Limb (tissue), 2 donors: Measurements from ENCODE around the gene PARVG.

Source experiments
- DNase-seq, 2 donors: peaks; one replicate each; pipeline ENCODE4 v3.0.0-alpha.2; 2016; ENCODE audit errors: extremely low spot score in 2 of 2

The PARVG gene

GRCh38 chr22:44154436-44154942 is 26.2 kb upstream of the PARVG start:
- DNase-seq, result no peak

GRCh38 chr22:44155115-44155514 is 25.6 kb upstream of the PARVG start:
- DNase-seq, result no peak

- no peak for DNase-seq
Observed at GRCh38 chr22:44157916-44158618, 22.7 kb upstream of the PARVG start.

GRCh38 chr22:44158816-44159215 is 21.9 kb upstream of the PARVG start:
- no peak for DNase-seq

GRCh38 chr22:44159221-44159620 is 21.5 kb upstream of the PARVG start:
- DNase-seq, result no peak

GRCh38 chr22:44159811-44160210 is 20.9 kb upstream of the PARVG start:
- DNase-seq, result no peak

- no peak for DNase-seq
Observed at GRCh38 chr22:44160421-44160820, 20.3 kb upstream of the PARVG start.

GRCh38 chr22:44161673-44162072 is 19.1 kb upstream of the PARVG start:
- DNase-seq, result no peak

- DNase-seq, result no peak
Observed at GRCh38 chr22:44162960-44163359, 17.8 kb upstream of the PARVG start.

- DNase-seq, result no peak
Observed at GRCh38 chr22:44163536-44163935, 17.2 kb upstream of the PARVG start.

GRCh38 chr22:44164031-44164430 is 16.7 kb upstream of the PARVG start:
- DNase-seq, result no peak

- DNase-seq, result no peak
Observed at GRCh38 chr22:44165286-44165874, 15.3 kb upstream of the PARVG start.

- no peak for DNase-seq
Observed at GRCh38 chr22:44166498-44167276, 14.0 kb upstream of the PARVG start.

GRCh38 chr22:44167501-44167900 is 13.2 kb upstream of the PARVG start:
- DNase-seq, result no peak

- no peak for DNase-seq
Observed at GRCh38 chr22:44168206-44168605, 12.5 kb upstream of the PARVG start.

GRCh38 chr22:44170470-44170869 is 10.3 kb upstream of the PARVG start:
- no peak for DNase-seq

- DNase-seq, result no peak
Observed at GRCh38 chr22:44171561-44171960, 9.2 kb upstream of the PARVG start.

GRCh38 chr22:44172370-44173108 is 8.2 kb upstream of the PARVG start:
- DNase-seq, result no peak

- no peak for DNase-seq
Observed at GRCh38 chr22:44173154-44173553, 7.6 kb upstream of the PARVG start.

- no peak for DNase-seq
Observed at GRCh38 chr22:44175676-44176075, 5.0 kb upstream of the PARVG start.

- DNase-seq, result no peak
Observed at GRCh38 chr22:44179196-44179988, 1.3 kb upstream of the PARVG start.
